Activated T-cell treated with anti-CD3 and anti-CD28 coated beads, Interleukin-2, amount 50 U/mL, for 72 hours (primary cell): Measurements from ENCODE around the gene BCL2L13. TPM values are rescaled to one million over a fixed set of nuclear protein-coding genes. Genes with fewer than 3 reads are reported as not detected.
"Not testable (repeated sequence)": the region's sequence is repeated elsewhere in the genome, so short reads cannot be mapped to it uniquely, and the experiment has no call there.

Experiments
- ATAC-seq, 2 donors: fragments of 150-1000 bp; cut with Tn5 transposase; replicated peaks in 1 of 2; 2 replicates each; pipeline ENCODE4 v1.10.0; 2021; ENCODE audit warnings: moderate library complexity in 2 of 2, mild to moderate bottlenecking in 1 of 2
- DNase-seq, 2 donors: peaks; one replicate each; pipeline ENCODE4 v3.0.0; 2021 to 2022; ENCODE audit warnings: mixed read lengths in 1 of 2
- H3K27ac Mint-ChIP-seq: one replicate; pipeline ENCODE4 v1.8.0; 2022; ENCODE audit warnings: mild to moderate bottlenecking, moderate library complexity, mixed read lengths
- H3K27me3 Mint-ChIP-seq: one replicate; pipeline ENCODE4 v1.8.0; 2022; ENCODE audit warnings: low read depth, mixed read lengths
- H3K36me3 Mint-ChIP-seq, 2 donors: one replicate each; pipeline ENCODE4 v1.8.0; 2022; ENCODE audit warnings: mixed read lengths in 2 of 2, mild to moderate bottlenecking in 1 of 2; ENCODE audit not compliant: insufficient read depth in 2 of 2
- H3K4me1 Mint-ChIP-seq: one replicate; pipeline ENCODE4 v1.8.0; 2022; ENCODE audit warnings: low read depth, mixed read lengths
- H3K4me3 Mint-ChIP-seq, 2 donors: one replicate each; pipeline ENCODE4 v1.8.0; 2022; ENCODE audit warnings: mild to moderate bottlenecking in 2 of 2, mixed read lengths in 2 of 2, moderate library complexity in 2 of 2
- H3K9me3 Mint-ChIP-seq, 2 donors: one replicate each; pipeline ENCODE4 v1.8.0; 2022; ENCODE audit warnings: mixed read lengths in 2 of 2
- total RNA-seq, 2 donors: library from RNA; stranded (reverse); gene quantifications; one replicate each; pipeline ENCODE4 v1.2.3, GENCODE V29; 2022

Gene BCL2L13
- total RNA-seq, 2 donors from 2014 or later = 42.1 to 46.9 TPM

- H3K9me3 Mint-ChIP-seq, H3K27me3 Mint-ChIP-seq: not testable (repeated sequence)
Measured at GRCh38 chr22:17642357-17642756, 3.8 kb downstream of the BCL2L13 start.

DNA sequence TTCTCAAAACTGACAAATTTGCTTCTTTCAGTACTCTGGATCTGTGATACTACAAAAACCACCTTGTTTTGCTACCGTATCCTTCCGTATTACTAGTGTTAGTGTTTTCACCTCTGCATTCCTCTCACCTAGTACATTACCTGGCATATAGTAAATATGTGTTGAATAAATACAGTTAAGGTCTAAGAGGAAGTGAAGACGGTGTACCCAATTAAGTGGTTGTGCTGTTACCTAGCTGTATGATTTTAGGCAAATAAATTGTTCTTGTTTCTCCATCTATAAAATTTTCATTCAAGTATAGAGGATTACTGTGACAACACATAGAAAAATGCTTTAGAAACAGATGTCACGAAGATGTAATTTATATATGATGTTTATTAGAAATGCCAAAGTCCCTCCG lies 8.9 kb downstream of the BCL2L13 start:
- Mint-ChIP-seq H3K4me1 (peaks cover 4% of the 10 kb centered on the region), H3K27me3 (no peaks in the 10 kb centered on the region), H3K4me3 (no peak overlapping the region), H3K27ac (peak overlapping the region; percentile 15), H3K9me3 (no peaks in the 10 kb centered on the region), H3K36me3 (peaks cover 0 to 4% of the 10 kb centered on the region in 2 donors)
- ATAC-seq = no peak
- DNase-seq = no peak

More at GRCh38 chr22:17642357-17642756, 3.8 kb downstream of the BCL2L13 start:
- peaks cover 38% of the 10 kb centered on the region for H3K4me1 Mint-ChIP-seq
- not testable (repeated sequence) for ATAC-seq, H3K4me3 Mint-ChIP-seq, H3K27ac Mint-ChIP-seq, DNase-seq
- H3K36me3 Mint-ChIP-seq = peaks cover 5 to 23% of the 10 kb centered on the region in 2 donors

DNA sequence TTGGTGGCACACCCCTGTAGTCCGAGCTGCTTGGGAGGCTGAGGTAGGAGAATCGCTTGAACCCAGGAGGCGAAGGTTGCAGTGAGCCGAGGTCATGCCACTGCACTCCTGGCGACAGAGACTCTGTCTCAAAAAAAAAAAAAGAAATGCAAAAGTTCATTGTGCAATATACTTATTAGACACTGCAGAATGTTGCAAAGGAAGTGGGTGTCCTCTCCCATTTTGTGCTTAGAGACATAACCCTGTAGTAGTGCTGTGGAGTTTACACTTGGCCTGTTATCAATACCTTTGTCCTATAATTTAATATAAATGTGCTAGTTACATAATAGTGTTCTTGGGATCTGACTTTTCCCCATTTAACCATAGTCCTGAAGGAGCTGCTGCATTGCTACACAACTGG lies 9.4 kb downstream of the BCL2L13 start:
- Mint-ChIP-seq H3K27ac (no peak overlapping the region), H3K4me3 (no peak overlapping the region), H3K36me3 (no peaks in the 10 kb centered on the region), H3K4me1 (no peaks in the 10 kb centered on the region), H3K27me3 (no peaks in the 10 kb centered on the region), H3K9me3 (no peaks in the 10 kb centered on the region)
- ATAC-seq (no peak), DNase-seq (no peak)

- no peak overlapping the region for H3K4me3 Mint-ChIP-seq
- no peaks in the 10 kb centered on the region for H3K4me1 Mint-ChIP-seq
Measured at GRCh38 chr22:17648569-17648968, 10.0 kb downstream of the BCL2L13 start.

DNA sequence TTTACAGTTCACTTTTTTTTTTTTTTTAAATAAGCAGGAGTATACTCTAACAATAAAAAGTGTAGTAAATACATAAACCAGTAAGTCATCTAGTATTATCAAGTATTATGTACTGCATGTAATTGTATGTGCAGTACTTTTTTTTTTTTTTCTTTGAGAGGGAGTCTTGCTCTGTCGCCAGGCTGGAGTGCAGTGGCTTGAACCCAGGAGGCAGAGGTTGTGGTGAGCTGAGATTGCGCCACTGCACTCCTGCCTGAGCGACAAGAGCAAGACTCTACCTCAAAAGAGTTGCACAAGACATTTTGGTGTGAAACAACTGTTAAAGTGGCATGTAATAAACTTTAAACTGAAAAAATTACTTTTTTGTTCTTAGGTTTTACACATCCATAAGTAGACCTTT lies 16.7 kb downstream of the BCL2L13 start:
- Mint-ChIP-seq H3K4me1 (no peaks in the 10 kb centered on the region), H3K36me3 (peaks cover 1 to 5% of the 10 kb centered on the region in 2 donors), H3K27me3 (no peaks in the 10 kb centered on the region), H3K9me3 (no peaks in the 10 kb centered on the region), H3K27ac (no peak overlapping the region), H3K4me3 (no peak overlapping the region)
- no peak for DNase-seq
- no peak for ATAC-seq

More at GRCh38 chr22:17648569-17648968, 10.0 kb downstream of the BCL2L13 start:
- Mint-ChIP-seq H3K27ac (no peak overlapping the region), H3K9me3 (no peaks in the 10 kb centered on the region), H3K27me3 (no peaks in the 10 kb centered on the region), H3K36me3 (no peaks in the 10 kb centered on the region)
- no peak for DNase-seq
- no peak for ATAC-seq

GRCh38 chr22:17656870-17657395 lies 18.4 kb downstream of the BCL2L13 start:
- no peaks in the 10 kb centered on the region for H3K27me3 Mint-ChIP-seq
- no peaks in the 10 kb centered on the region for H3K4me1 Mint-ChIP-seq
- H3K36me3 Mint-ChIP-seq = peaks cover 1 to 10% of the 10 kb centered on the region in 2 donors
- no peak overlapping the region for H3K27ac Mint-ChIP-seq
- DNase-seq (no peak), ATAC-seq (no peak)
- H3K9me3 Mint-ChIP-seq = no peaks in the 10 kb centered on the region
- no peak overlapping the region for H3K4me3 Mint-ChIP-seq

- Mint-ChIP-seq H3K27ac (no peak overlapping the region), H3K4me1 (no peaks in the 10 kb centered on the region)
Measured at GRCh38 chr22:17664414-17665055, 26.0 kb downstream of the BCL2L13 start.

DNA sequence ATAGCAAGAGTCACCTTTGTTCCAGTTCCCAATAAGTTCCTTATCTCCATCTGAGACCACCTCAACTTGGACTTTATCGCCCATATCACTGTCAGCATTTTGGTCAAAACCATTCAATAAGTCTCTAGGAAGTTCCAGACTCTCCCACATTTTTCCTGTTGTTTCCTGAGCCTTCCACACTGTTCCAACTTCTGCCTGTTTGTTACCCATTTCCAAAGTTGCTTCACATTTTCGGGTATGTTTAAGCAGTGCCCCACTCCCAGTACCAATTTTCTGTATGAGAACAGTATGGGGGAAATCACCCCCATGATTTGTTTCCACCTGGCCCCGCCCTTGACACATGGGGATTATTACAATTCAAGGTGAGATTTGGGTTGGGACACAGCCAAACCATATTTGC lies 26.7 kb downstream of the BCL2L13 start:
- DNase-seq (no peak), ATAC-seq (no peak)
- H3K27me3 Mint-ChIP-seq = no peaks in the 10 kb centered on the region
- no peak overlapping the region for H3K27ac Mint-ChIP-seq
- H3K36me3 Mint-ChIP-seq = peaks cover 10 to 36% of the 10 kb centered on the region in 2 donors
- H3K9me3 Mint-ChIP-seq = peaks cover 0 to 4% of the 10 kb centered on the region in 2 donors
- no peak overlapping the region for H3K4me3 Mint-ChIP-seq
- no peaks in the 10 kb centered on the region for H3K4me1 Mint-ChIP-seq

More at GRCh38 chr22:17664414-17665055, 26.0 kb downstream of the BCL2L13 start:
- Mint-ChIP-seq H3K4me3 (no peak overlapping the region), H3K27me3 (no peaks in the 10 kb centered on the region), H3K9me3 (peaks cover 0 to 4% of the 10 kb centered on the region in 2 donors), H3K36me3 (peaks cover 10 to 36% of the 10 kb centered on the region in 2 donors)
- DNase-seq = no peak
- no peak for ATAC-seq

GRCh38 chr22:17665854-17666253 lies 27.3 kb downstream of the BCL2L13 start:
- peaks cover 10 to 30% of the 10 kb centered on the region in 2 donors for H3K36me3 Mint-ChIP-seq
- DNase-seq (no peak), ATAC-seq (no peak)
- no peak overlapping the region for H3K27ac Mint-ChIP-seq
- no peaks in the 10 kb centered on the region for H3K4me1 Mint-ChIP-seq
- no peak overlapping the region for H3K4me3 Mint-ChIP-seq
- peaks cover 0 to 4% of the 10 kb centered on the region in 2 donors for H3K9me3 Mint-ChIP-seq
- no peaks in the 10 kb centered on the region for H3K27me3 Mint-ChIP-seq

- not testable (repeated sequence) for H3K27ac Mint-ChIP-seq, H3K4me3 Mint-ChIP-seq, H3K27me3 Mint-ChIP-seq, H3K9me3 Mint-ChIP-seq, DNase-seq, ATAC-seq, H3K36me3 Mint-ChIP-seq
- peaks cover 28% of the 10 kb centered on the region for H3K4me1 Mint-ChIP-seq
Measured at GRCh38 chr22:17671521-17672092, 33.0 kb downstream of the BCL2L13 start.

GRCh38 chr22:17672417-17672991 lies 33.9 kb downstream of the BCL2L13 start:
- Mint-ChIP-seq H3K4me1 (peaks cover 28% of the 10 kb centered on the region), H3K27ac (peak overlapping the region; percentile 8), H3K9me3 (no peaks in the 10 kb centered on the region), H3K36me3 (peaks cover 0 to 4% of the 10 kb centered on the region in 2 donors), H3K4me3 (peak overlapping the region; percentile 2), H3K27me3 (no peaks in the 10 kb centered on the region)
- ATAC-seq (peak; percentile 71 to 77), DNase-seq (peak in 1 of 2 donors; percentile 24)

- no peak for DNase-seq
- Mint-ChIP-seq H3K27me3 (no peaks in the 10 kb centered on the region), H3K4me3 (no peak overlapping the region), H3K9me3 (no peaks in the 10 kb centered on the region), H3K4me1 (peaks cover 38% of the 10 kb centered on the region), H3K27ac (no peak overlapping the region), H3K36me3 (peaks cover 0 to 4% of the 10 kb centered on the region in 2 donors)
- no peak for ATAC-seq
Measured at GRCh38 chr22:17674152-17674551, 35.6 kb downstream of the BCL2L13 start.

GRCh38 chr22:17675584-17675983 lies 37.0 kb downstream of the BCL2L13 start:
- no peak overlapping the region for H3K27ac Mint-ChIP-seq
- H3K27me3 Mint-ChIP-seq = no peaks in the 10 kb centered on the region
- DNase-seq = no peak
- no peak for ATAC-seq
- no peaks in the 10 kb centered on the region for H3K36me3 Mint-ChIP-seq
- no peaks in the 10 kb centered on the region for H3K9me3 Mint-ChIP-seq
- no peak overlapping the region for H3K4me3 Mint-ChIP-seq
- peaks cover 38% of the 10 kb centered on the region for H3K4me1 Mint-ChIP-seq
